K562 (cell line): ENCODE measurements around the gene ARHGAP30. TPM values are rescaled to one million over a fixed set of nuclear protein-coding genes. Genes with fewer than 3 reads are reported as not detected.

Experiments used
- CAMTA2 ChIP-seq: fragments of 250-450 bp; sonication (Bioruptor Pico); conservative IDR thresholded peaks from 2 replicates; pipeline ENCODE4 v1.5.1; 2022
- CEBPB ChIP-seq: fragments of 450-650 bp; IDR thresholded peaks from 2 replicates; pipeline ENCODE4 v1.6.1; 2016; ENCODE audit warnings: missing genetic modification characterization, missing compliant biosample characterization
- FUS ChIP-seq: fragments of 200-400 bp; formaldehyde crosslinking; optimal IDR thresholded peaks from 2 replicates; pipeline ENCODE3; 2017; ENCODE audit warnings: low read depth, low read length
- ILF3 ChIP-seq: fragments of 450-650 bp; IDR thresholded peaks from 2 replicates; pipeline ENCODE4 v1.6.1; 2018; ENCODE audit warnings: antibody characterized with exemption, mild to moderate bottlenecking, moderate library complexity, borderline replicate concordance
- JUND ChIP-seq, 2 experiments: IDR thresholded peaks; 2 replicates in 1 of 2; 3 replicates in 1 of 2; pipeline ENCODE4 v1.6.1; 2011; ENCODE audit warnings: borderline replicate concordance in 2 of 2, low read depth in 2 of 2, low read length in 2 of 2, improper control_type of control experiment in 1 of 2, missing biosample characterization in 1 of 2, missing genetic modification characterization in 1 of 2, missing genetic modification reagents in 1 of 2
- KLF16 ChIP-seq: IDR thresholded peaks from 2 replicates; pipeline ENCODE4 v1.6.1; 2016; ENCODE audit warnings: antibody characterized with exemption
- MECOM ChIP-seq: fragments of 250-450 bp; sonication (Bioruptor Pico); IDR thresholded peaks from 2 replicates; pipeline ENCODE4 v1.8.0; 2022; ENCODE audit warnings: inconsistent platforms
- MED1 ChIP-seq: sonication (generic); formaldehyde crosslinking; IDR thresholded peaks from 2 replicates; pipeline ENCODE4 v1.8.1; 2023; ENCODE audit warnings: missing genetic modification reagents, borderline replicate concordance
- MYC ChIP-seq, 2 experiments: fragments of 250-450 bp in 1 of 2; sonication (Bioruptor Pico) in 1 of 2; IDR thresholded peaks; 2 replicates each; pipeline versions ENCODE4 v1.5.1 to v1.6.1; 2012 to 2021; ENCODE audit warnings: low read depth in 2 of 2, borderline replicate concordance in 1 of 2, improper control_type of control experiment in 1 of 2, low read length in 1 of 2, mild to moderate bottlenecking in 1 of 2, moderate library complexity in 1 of 2
- NONO ChIP-seq, 2 experiments: fragments of 200-400 bp in 1 of 2; fragments of 450-650 bp in 1 of 2; formaldehyde crosslinking in 1 of 2; IDR thresholded peaks; 2 replicates each; pipeline ENCODE4 v1.6.1; 2017; ENCODE audit warnings: low read depth in 2 of 2, mild to moderate bottlenecking in 2 of 2, moderate library complexity in 2 of 2, low read length in 1 of 2
- NR3C1 ChIP-seq: sonication (generic); formaldehyde crosslinking; IDR thresholded peaks from 2 replicates; pipeline ENCODE4 v1.8.1; 2022; ENCODE audit warnings: missing genetic modification reagents
- PURB ChIP-seq: sonication (generic); formaldehyde crosslinking; IDR thresholded peaks from 2 replicates; pipeline ENCODE4 v1.9.0; 2021; ENCODE audit warnings: low read depth, mild to moderate bottlenecking, missing genetic modification reagents
- SMARCA5 ChIP-seq: fragments of 450-650 bp; IDR thresholded peaks from 2 replicates; pipeline ENCODE4 v1.6.1; 2016
- TAL1 ChIP-seq: fragments of 450-650 bp; IDR thresholded peaks from 2 replicates; pipeline ENCODE4 v1.6.1; 2016; ENCODE audit warnings: mild to moderate bottlenecking
- TCF3 ChIP-seq: sonication (generic); formaldehyde crosslinking; IDR thresholded peaks from 2 replicates; pipeline ENCODE4 v1.4.0; 2020; ENCODE audit warnings: mild to moderate bottlenecking, missing genetic modification reagents
- TCF7L2 ChIP-seq: fragments of 150-350 bp; IDR thresholded peaks from 2 replicates; pipeline ENCODE4 v1.6.1; 2016; ENCODE audit warnings: low read depth, mild to moderate bottlenecking, low read length, moderate library complexity
- U2AF1 ChIP-seq: fragments of 200-400 bp; formaldehyde crosslinking; optimal IDR thresholded peaks from 2 replicates; pipeline ENCODE3; 2017; ENCODE audit warnings: mild to moderate bottlenecking, low read depth, low read length, moderate library complexity
- USF2 ChIP-seq: sonication (generic); formaldehyde crosslinking; IDR thresholded peaks from 2 replicates; pipeline ENCODE4 v1.5.0; 2020; ENCODE audit warnings: missing genetic modification reagents
- WHSC1 ChIP-seq: IDR thresholded peaks from one replicate; pipeline ENCODE4 v1.6.1; 2012; ENCODE audit warnings: low read length, control low read depth, inconsistent platforms
- ZNF175 ChIP-seq: fragments of 200-800 bp; sonication (Bioruptor generic); IDR thresholded peaks from 2 replicates; pipeline ENCODE4 v1.6.1; 2016; ENCODE audit warnings: low read depth, mild to moderate bottlenecking, missing genetic modification characterization, missing compliant biosample characterization
- ZNF347 ChIP-seq: fragments of 450-650 bp; formaldehyde crosslinking; IDR thresholded peaks from 2 replicates; pipeline ENCODE4 v1.4.0; 2020; ENCODE audit warnings: low read depth, mild to moderate bottlenecking, moderate library complexity
- ZNF717 ChIP-seq: fragments of 250-450 bp; sonication (Bioruptor Pico); IDR thresholded peaks from 2 replicates; pipeline ENCODE4 v1.5.0; 2021
- polyA plus RNA-seq, 8 experiments: library from polyadenylated mRNA; depleted of rRNA in 4 of 8; stranded (reverse) in 5 of 8; unstranded in 3 of 8; fragments of >200 nt; fragmentation: Nextera tagmentation in 2 of 8; fragmentation: Illumina TruSeq in 1 of 8; extraction: Ambion mirVana in 2 of 8; extraction: Trizol in 1 of 8; gene quantifications; 2 replicates each; pipeline versions ENCODE4 v1.2.1 to v1.2.3, GENCODE V29; 2011 to 2014; ENCODE audit warnings: inconsistent platforms in 1 of 8, missing spikeins in 1 of 8
- total RNA-seq, 7 experiments: library from RNA; depleted of rRNA in 6 of 7; stranded (reverse); fragments of >200 nt in 6 of 7; fragmentation: Illumina TruSeq in 2 of 7; extraction: Trizol in 2 of 7; gene quantifications; 2 replicates each; pipeline versions ENCODE4 v1.2.1 to v1.2.3, GENCODE V29; 2011 to 2021; ENCODE audit warnings: low replicate concordance in 1 of 7
- TF ChIP-seq, protein P1 (sequence below): fragments of 450-650 bp; IDR thresholded peaks from 2 replicates; pipeline ENCODE4 v1.6.1; 2018; ENCODE audit not compliant: partially characterized antibody

Gene ARHGAP30
- total and polyA plus RNA-seq, 9 of the 15 experiments (the other 6 are each of a cell fraction or from before 2014, with no cell fraction given), result 0.01 to 0.73 (median 0.12) TPM

GRCh38 chr1:161117759-161118581, 48.3 kb upstream of the ARHGAP30 start, which contains the start of the genes NIT1 and PFDN2 (continued):
- TF ChIP-seq NONO (IDR thresholded peaks at IDR 0.05; ENCODE audit: low read depth in 2 of 2, low read length in 1 of 2) (no peak), MED1 (CRISPR knock-in tag) (no peak), TCF7L2 (no peak), ZNF175 (CRISPR knock-in tag) (no peak), PURB (CRISPR knock-in tag) (no peak), MECOM (CRISPR knock-in tag) (no peak), ZNF717 (CRISPR knock-in tag) (no peak), NR3C1 (CRISPR knock-in tag) (no peak), WHSC1 (no peak), USF2 (CRISPR knock-in tag) (no peak), TAL1 (no peak), ZNF347 (CRISPR knock-in tag) (no peak), ILF3 (no peak), U2AF1 (no peak), MYC (IDR thresholded peaks at IDR 0.05; ENCODE audit: low read depth, low read length) (peak; percentile 74; the same call in 1 of the 2 replicates), MYC (CRISPR knock-in tag; IDR thresholded peaks at IDR 0.05; ENCODE audit: borderline replicate concordance, low read depth) (peak; percentile 84; the same call in 1 of the 2 replicates), SMARCA5 (no peak), CAMTA2 (CRISPR knock-in tag) (no peak), FUS (no peak), TCF3 (CRISPR knock-in tag) (peak; percentile 47), CEBPB (tag) (peak; percentile 39), JUND (IDR thresholded peaks at IDR 0.05; ENCODE audit: borderline replicate concordance, low read depth, low read length) (peak; percentile 61), JUND (tag; IDR thresholded peaks at IDR 0.05; ENCODE audit: borderline replicate concordance, low read depth, low read length) (peak; percentile 24; the same call in 1 of the 3 replicates), KLF16 (no peak)
- TF ChIP-seq, protein P1, sequence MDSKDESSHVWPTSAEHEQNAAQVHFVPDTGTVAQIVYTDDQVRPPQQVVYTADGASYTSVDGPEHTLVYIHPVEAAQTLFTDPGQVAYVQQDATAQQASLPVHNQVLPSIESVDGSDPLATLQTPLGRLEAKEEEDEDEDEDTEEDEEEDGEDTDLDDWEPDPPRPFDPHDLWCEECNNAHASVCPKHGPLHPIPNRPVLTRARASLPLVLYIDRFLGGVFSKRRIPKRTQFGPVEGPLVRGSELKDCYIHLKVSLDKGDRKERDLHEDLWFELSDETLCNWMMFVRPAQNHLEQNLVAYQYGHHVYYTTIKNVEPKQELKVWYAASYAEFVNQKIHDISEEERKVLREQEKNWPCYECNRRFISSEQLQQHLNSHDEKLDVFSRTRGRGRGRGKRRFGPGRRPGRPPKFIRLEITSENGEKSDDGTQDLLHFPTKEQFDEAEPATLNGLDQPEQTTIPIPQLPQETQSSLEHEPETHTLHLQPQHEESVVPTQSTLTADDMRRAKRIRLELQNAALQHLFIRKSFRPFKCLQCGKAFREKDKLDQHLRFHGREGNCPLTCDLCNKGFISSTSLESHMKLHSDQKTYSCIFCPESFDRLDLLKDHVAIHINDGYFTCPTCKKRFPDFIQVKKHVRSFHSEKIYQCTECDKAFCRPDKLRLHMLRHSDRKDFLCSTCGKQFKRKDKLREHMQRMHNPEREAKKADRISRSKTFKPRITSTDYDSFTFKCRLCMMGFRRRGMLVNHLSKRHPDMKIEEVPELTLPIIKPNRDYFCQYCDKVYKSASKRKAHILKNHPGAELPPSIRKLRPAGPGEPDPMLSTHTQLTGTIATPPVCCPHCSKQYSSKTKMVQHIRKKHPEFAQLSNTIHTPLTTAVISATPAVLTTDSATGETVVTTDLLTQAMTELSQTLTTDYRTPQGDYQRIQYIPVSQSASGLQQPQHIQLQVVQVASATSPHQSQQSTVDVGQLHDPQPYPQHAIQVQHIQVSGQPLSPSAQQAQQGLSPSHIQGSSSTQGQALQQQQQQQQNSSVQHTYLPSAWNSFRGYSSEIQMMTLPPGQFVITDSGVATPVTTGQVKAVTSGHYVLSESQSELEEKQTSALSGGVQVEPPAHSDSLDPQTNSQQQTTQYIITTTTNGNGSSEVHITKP, result peak; percentile 49
